OCI-LY7 (cell line): Measurements from ENCODE around the gene PTGIR. TPM values are rescaled to one million over a fixed set of nuclear protein-coding genes. Genes with fewer than 3 reads are reported as not detected.
A peak's percentile ranks its signal among the peaks of the same experiment; 100 is the strongest.

Source experiments
- BruUV-seq: library from RNA; stranded (reverse); fragments of 400-500 nt; replicated peaks from 2 replicates; lab custom pipeline; 2021; lab: Mats Ljungman, UMichigan
- CTCF ChIA-PET: fragments of 300-600 bp; sonication (Branson Sonifier 250); formaldehyde crosslinking; loops from one replicate; lab custom pipeline; 2022; ENCODE audit warnings: antibody characterized with exemption; ENCODE audit not compliant: unreplicated experiment; lab: Charles Lee
- POLR2A ChIA-PET: fragments of 300-600 bp; sonication (Branson Sonifier 250); formaldehyde crosslinking; loops from one replicate; lab custom pipeline; 2022; ENCODE audit warnings: antibody characterized with exemption; lab: Charles Lee
- DNase-seq: peaks from one replicate; pipeline ENCODE4 v3.0.0-alpha.2; 2015; ENCODE audit warnings: low spot score
- H2AFZ ChIP-seq: fragments of 200-600 bp; sonication (generic), shearing (Covaris generic); 2 replicates; pipeline ENCODE4 v1.6.1; 2014; ENCODE audit warnings: mild to moderate bottlenecking, antibody characterized with exemption, low read length, moderate library complexity
- H3K27ac ChIP-seq: fragments of 200-600 bp; sonication (generic); 2 replicates; pipeline ENCODE4 v1.5.1; 2014; ENCODE audit warnings: mixed run types, low read depth, mild to moderate bottlenecking, moderate library complexity, low read length, inconsistent platforms; ENCODE audit not compliant: poor library complexity, severe bottlenecking
- H3K36me3 ChIP-seq: fragments of 200-600 bp; sonication (generic); 2 replicates; pipeline ENCODE4 v1.6.1; 2014; ENCODE audit warnings: mild to moderate bottlenecking, antibody characterized with exemption, low read length, moderate library complexity, mixed read lengths; ENCODE audit not compliant: insufficient read depth
- H3K4me1 ChIP-seq: fragments of 200-600 bp; sonication (generic); 2 replicates; pipeline ENCODE4 v1.5.1; 2014; ENCODE audit warnings: mild to moderate bottlenecking, low read length; ENCODE audit not compliant: insufficient read depth, poor library complexity, severe bottlenecking
- H3K4me2 ChIP-seq: fragments of 200-600 bp; sonication (generic); 2 replicates; pipeline ENCODE4 v1.6.1; 2014; ENCODE audit warnings: mild to moderate bottlenecking, low read length
- H3K4me3 ChIP-seq: fragments of 200-600 bp; sonication (generic); 2 replicates; pipeline ENCODE4 v1.5.1; 2014; ENCODE audit warnings: mild to moderate bottlenecking, low read depth, low read length; ENCODE audit not compliant: poor library complexity, severe bottlenecking
- H3K79me2 ChIP-seq: fragments of 200-600 bp; sonication (generic); 2 replicates; pipeline ENCODE4 v1.6.1; 2016; ENCODE audit warnings: low read depth, mild to moderate bottlenecking, low read length, moderate library complexity, mixed read lengths; ENCODE audit not compliant: insufficient read depth
- H3K9me2 ChIP-seq: fragments of 200-600 bp; sonication (generic); 2 replicates; pipeline ENCODE4 v1.6.1; 2016; ENCODE audit warnings: mild to moderate bottlenecking, low read length, mixed read lengths; ENCODE audit not compliant: insufficient read depth
- H3K9me3 ChIP-seq: fragments of 200-600 bp; sonication (generic); 2 replicates; pipeline ENCODE4 v1.6.1; 2014; ENCODE audit warnings: mild to moderate bottlenecking, mixed run types, low read length, mixed read lengths
- H4K20me1 ChIP-seq: fragments of 200-600 bp; sonication (generic); 2 replicates; pipeline ENCODE4 v1.6.1; 2014; ENCODE audit warnings: mild to moderate bottlenecking, antibody characterized with exemption, low read length, moderate library complexity, mixed read lengths; ENCODE audit not compliant: insufficient read depth
- CTCF ChIP-seq: fragments of 200-600 bp; sonication (generic); conservative IDR thresholded peaks from 2 replicates; pipeline ENCODE4 v1.5.1; 2014; ENCODE audit warnings: mild to moderate bottlenecking, antibody characterized with exemption, low read length, moderate library complexity, mixed read lengths
- EZH2phosphoT487 ChIP-seq: fragments of 200-600 bp; sonication (generic); IDR thresholded peaks from 2 replicates; pipeline ENCODE4 v1.6.1; 2018; ENCODE audit warnings: low read depth, borderline replicate concordance, mild to moderate bottlenecking, mixed run types, antibody characterized with exemption, low read length, moderate library complexity, mixed read lengths
- intact Hi-C: fragments of 100-400 bp; cut with micrococcal nuclease; formaldehyde crosslinking; loops from one replicate; pipeline ENCODE4 v1.10.0; 2022; ENCODE audit not compliant: unreplicated experiment
- total RNA-seq, 2 experiments: library from RNA; depleted of rRNA in 1 of 2; stranded (reverse); fragments of >200 nt in 1 of 2; shearing (Covaris generic) in 1 of 2; gene quantifications; 2 replicates each; pipeline ENCODE4 v1.2.3, GENCODE V29; 2014 to 2022

Gene PTGIR
- total RNA-seq, 2 experiments from 2014 or later: 0.25 TPM; not detected in 1

GRCh38 chr19:46661020-46661731 is 36.3 kb upstream of the PTGIR start, which contains the start of gene DACT3:
TSS of gene DACT3 (minus strand) at chr19:46661182. CDS start at chr19:46661064, 118 bp downstream.
- peak within 1 kb of the TSS; percentile 46 for H3K27ac ChIP-seq
- intact Hi-C loops: no loop called here

GRCh38 chr19:46660551-46661019 is 35.7 kb upstream of the PTGIR start:
- DNase-seq: no peak
- no TSS peak for BruUV-seq
- intact Hi-C loops: no loop called here

More at GRCh38 chr19:46661020-46661731, 36.3 kb upstream of the PTGIR start, which contains the start of gene DACT3:
- H3K4me2 ChIP-seq: peak within 1 kb of the TSS; percentile 91
- H3K4me1 ChIP-seq: peaks cover 29% of the 10 kb centered on the region
- CTCF ChIA-PET: interaction anchor here (0.6 to 2.2 kb wide), 5 partner anchors 24 to 74 kb away, joined by 4 to 11 read pairs (median 8); partner anchors contain the start of gene GNG8
- DNase-seq: peak; percentile 100
- H2AFZ ChIP-seq: peak within 1 kb of the TSS; percentile 67; the same call in 1 of the 2 replicates
- TF ChIP-seq CTCF (no peak), EZH2phosphoT487 (no peak)
- H3K9me2 ChIP-seq: no peaks in the 10 kb centered on the region
- no peaks in the 10 kb centered on the region for H3K79me2 ChIP-seq
- no TSS peak for BruUV-seq
- peak within 1 kb of the TSS; percentile 64 for H3K4me3 ChIP-seq
- POLR2A ChIA-PET: interaction anchor here (0.7 to 1.0 kb wide), 3 partner anchors 28 to 42 kb away, joined by 3 read pairs; no protein-coding TSS in a partner anchor
- no peaks in the 10 kb centered on the region for H3K36me3 ChIP-seq
- no peaks in the 10 kb centered on the region for H3K9me3 ChIP-seq
- H4K20me1 ChIP-seq: 0 out of 2 replicates have a peak, but pooled peaks cover 3% of the 10 kb centered on the region

More at GRCh38 chr19:46660551-46661019, 35.7 kb upstream of the PTGIR start:
- Histone ChIP-seq H3K36me3 (no peaks in the 10 kb centered on the region), H3K4me3 (peak overlapping the region; percentile 62), H3K4me1 (peaks cover 29% of the 10 kb centered on the region), H4K20me1 (0 out of 2 replicates have a peak, but pooled peaks cover 3% of the 10 kb centered on the region), H2AFZ (no peak overlapping the region), H3K9me3 (no peaks in the 10 kb centered on the region), H3K79me2 (no peaks in the 10 kb centered on the region), H3K4me2 (peak overlapping the region; percentile 76), H3K27ac (no peak overlapping the region), H3K9me2 (no peaks in the 10 kb centered on the region)
- CTCF ChIA-PET: interaction anchor here (0.6 to 2.2 kb wide), 3 partner anchors 46 to 75 kb away, joined by 4 to 11 read pairs (median 10); no protein-coding TSS in a partner anchor
- POLR2A ChIA-PET: interaction anchor here (1.0 kb wide), 2 partner anchors 32 to 41 kb away, joined by 3 read pairs; no protein-coding TSS in a partner anchor
- TF ChIP-seq CTCF (0 out of 2 replicates have a peak, but pooled peaks have one; percentile 35), EZH2phosphoT487 (no peak)
